Measurements from ENCODE around the gene ZC2HC1C. TPM values are rescaled to one million over a fixed set of nuclear protein-coding genes. Genes with fewer than 3 reads are reported as not detected.

The ZC2HC1C gene
- total and polyA plus RNA-seq, 2 of the 13 experiments (the other 11 are each of a cell fraction or from before 2014, with no cell fraction given), result 3.3 to 3.5 TPM

GRCh38 chr14:75032939-75033338 lies 36.5 kb upstream of the ZC2HC1C start:
- no peak for TF ChIP-seq FOXP1 (IDR thresholded peaks at IDR 0.05)
- no peak for TF ChIP-seq FOXP1 (CRISPR knock-in tag; IDR thresholded peaks at IDR 0.05)
- TF ChIP-seq ZFP41 (CRISPR knock-in tag; IDR thresholded peaks at IDR 0.05; ENCODE audit: borderline replicate concordance), result no peak
- TF ChIP-seq DNMT1 (CRISPR knock-in tag; IDR thresholded peaks at IDR 0.05), result no peak
- no peak for TF ChIP-seq ZNF776 (CRISPR knock-in tag; IDR thresholded peaks at IDR 0.05)
- TF ChIP-seq ARID2 (CRISPR knock-in tag; IDR thresholded peaks at IDR 0.05; ENCODE audit: borderline replicate concordance), result no peak
- TF ChIP-seq JUND (CRISPR knock-in tag; IDR thresholded peaks at IDR 0.05), result no peak
- Histone ChIP-seq H3K9ac (ENCODE audit: insufficient read depth, low read depth, low read length) (no peak overlapping the region), H3K4me3 (replicated peaks in 1 of 3; ENCODE audit: insufficient read depth in 1 of 3, low read depth in 2 of 3, low read length in 3 of 3) (no peak overlapping the region), H3K9me3 (ENCODE audit: low read length) (no peaks in the 10 kb centered on the region), H3K27me3 (ENCODE audit: control insufficient read depth in 1 of 2, insufficient read depth in 2 of 2, low read length in 2 of 2) (no peaks in the 10 kb centered on the region), H3K4me2 (ENCODE audit: low read depth, low read length) (no peak overlapping the region), H4K20me1 (ENCODE audit: insufficient read depth, low read length) (no peaks in the 10 kb centered on the region), H3K79me2 (ENCODE audit: insufficient read depth, low read length) (no peaks in the 10 kb centered on the region), H3K27ac (ENCODE audit: extremely low read length, insufficient read depth, low read length) (no peak overlapping the region), H3K4me1 (ENCODE audit: insufficient read depth, low read length) (no peaks in the 10 kb centered on the region), H2AFZ (ENCODE audit: low read length) (no peak overlapping the region), H3K36me3 (replicated peaks in 1 of 2; ENCODE audit: control insufficient read depth in 1 of 2, insufficient read depth in 2 of 2, low read length in 2 of 2) (peaks cover 8 to 51% of the 10 kb centered on the region in 2 experiments; a peak in 4 of 5 replicates)
- POLR2A ChIA-PET, result no interaction called here
- ATAC-seq, result no peak
- intact Hi-C loops (cut with micrococcal nuclease; ENCODE audit: unreplicated experiment) (no loop called here), in situ Hi-C loops (cut with HindIII; ENCODE audit: extremely low pct_ligation_motif_present, low pct_unique_long_range_greater_than_20kb) (no loop called here)
- DNase-seq (ENCODE audit: low spot score), result no peak
- CTCF ChIA-PET (ENCODE audit: low intra/inter-chr PET ratio, low total read pairs), result no interaction called here
- BruUV-seq (replicated peaks), result no TSS peak
- no peak for FAIRE-seq
- WGBS (ENCODE audit: low lambda C conversion rate), result 96% methylated on average over 2 of the region's 2 CpGs

GRCh38 chr14:75040507-75040906 lies 28.9 kb upstream of the ZC2HC1C start:
- ATAC-seq (no peak), FAIRE-seq (no peak), DNase-seq (ENCODE audit: low spot score) (no peak)
- 77% methylated on average over 1 of the region's 1 CpG for WGBS (ENCODE audit: low lambda C conversion rate)
- H3K4me1 ChIP-seq (ENCODE audit: insufficient read depth, low read length), result peaks cover 48% of the 10 kb centered on the region
- no peak overlapping the region for H3K4me3 ChIP-seq (replicated peaks in 1 of 3; ENCODE audit: insufficient read depth in 1 of 3, low read depth in 2 of 3, low read length in 3 of 3)
- H2AFZ ChIP-seq (ENCODE audit: low read length), result no peak overlapping the region
- peak overlapping the region; percentile 80 for H3K27ac ChIP-seq (ENCODE audit: extremely low read length, insufficient read depth, low read length)
- BruUV-seq (replicated peaks), result no TSS peak
- H3K9me3 ChIP-seq (ENCODE audit: low read length), result no peaks in the 10 kb centered on the region
- H3K27me3 ChIP-seq (ENCODE audit: control insufficient read depth in 1 of 2, insufficient read depth in 2 of 2, low read length in 2 of 2), result no peaks in the 10 kb centered on the region
- ChIA-PET CTCF (ENCODE audit: low intra/inter-chr PET ratio, low total read pairs) (no interaction called here), POLR2A (interaction anchor here (2.4 to 3.3 kb wide), 2 partner anchors 11 to 29 kb away, joined by 10 to 13 read pairs; partner anchors contain the start of genes MLH3 and ZC2HC1C)
- H4K20me1 ChIP-seq (ENCODE audit: insufficient read depth, low read length), result no peaks in the 10 kb centered on the region
- intact Hi-C loops (cut with micrococcal nuclease; ENCODE audit: unreplicated experiment), result no loop called here
- H3K9ac ChIP-seq (ENCODE audit: insufficient read depth, low read depth, low read length), result no peak overlapping the region
- no peak overlapping the region for H3K4me2 ChIP-seq (ENCODE audit: low read depth, low read length)
- peaks cover 7 to 20% of the 10 kb centered on the region in 2 experiments for H3K36me3 ChIP-seq (replicated peaks in 1 of 2; ENCODE audit: control insufficient read depth in 1 of 2, insufficient read depth in 2 of 2, low read length in 2 of 2)
- H3K79me2 ChIP-seq (ENCODE audit: insufficient read depth, low read length), result peaks cover 15% of the 10 kb centered on the region
- TF ChIP-seq ZNF670 (CRISPR knock-in tag; IDR thresholded peaks at IDR 0.05; ENCODE audit: borderline replicate concordance), result no peak
- TF ChIP-seq TOE1 (CRISPR knock-in tag; IDR thresholded peaks at IDR 0.05), result no peak
- TF ChIP-seq MBNL3 (CRISPR knock-in tag; conservative IDR thresholded peaks at IDR 0.05), result no peak
- TF ChIP-seq NCOA1 (CRISPR knock-in tag; IDR thresholded peaks at IDR 0.05), result no peak
- TF ChIP-seq NRL (CRISPR knock-in tag; IDR thresholded peaks at IDR 0.05; ENCODE audit: borderline replicate concordance), result no peak
- TF ChIP-seq ZNF549 (CRISPR knock-in tag; IDR thresholded peaks at IDR 0.05), result no peak
- in situ Hi-C loops (cut with HindIII; ENCODE audit: extremely low pct_ligation_motif_present, low pct_unique_long_range_greater_than_20kb), result no loop called here
